ENCODE results near the gene TNPO3. TPM values are rescaled to one million over a fixed set of nuclear protein-coding genes. Genes with fewer than 3 reads are reported as not detected.

TNPO3 gene
- total and polyA plus RNA-seq, 10 of the 15 experiments (the other 5 are each of a cell fraction or from before 2014, with no cell fraction given): 17.6 to 91.8 (median 65.9) TPM

DNA sequence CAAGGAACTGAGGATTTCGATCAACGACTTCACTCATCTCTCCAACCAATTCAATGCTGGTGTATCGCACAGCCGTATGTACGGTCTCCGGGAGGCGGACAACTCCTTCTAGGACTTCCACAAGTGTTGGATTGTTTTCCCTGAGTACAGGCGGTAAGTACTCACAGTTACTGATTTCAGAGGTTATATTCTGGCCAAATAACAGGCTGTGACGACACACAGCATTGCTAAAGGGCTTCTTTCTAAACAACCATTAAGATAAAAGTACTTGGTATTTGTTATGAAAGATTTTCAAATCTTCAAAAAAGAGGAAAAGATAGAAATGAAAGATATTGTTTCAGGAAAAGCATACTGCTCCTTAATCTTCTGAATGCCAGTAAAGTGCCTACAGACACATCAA, 65.0 kb downstream of the TNPO3 start:
- ChIA-PET POLR2A (no interaction called here), SMC1A (ENCODE audit: uncharacterized antibody, unreplicated experiment) (interaction anchor here (0.7 to 1.9 kb wide), 5 partner anchors 17 to 224 kb away, joined by 3 to 5 read pairs (median 4); no protein-coding TSS in a partner anchor), RAD21 (ENCODE audit: unreplicated experiment) (interaction anchor here (0.9 kb wide), 1 partner anchor 99 kb away, joined by 3 read pairs; no protein-coding TSS in a partner anchor), CTCF (interaction anchor here (0.7 to 1.0 kb wide), 3 partner anchors 14 to 102 kb away, joined by 3 to 4 read pairs (median 4); no protein-coding TSS in a partner anchor)
- H3K9me3 ChIP-seq (replicated peaks; ENCODE audit: control insufficient read depth, insufficient read depth, low read length): no peaks in the 10 kb centered on the region
- in situ Hi-C loops (cut with MboI): no loop called here
- H3K36me3 ChIP-seq (ENCODE audit: control insufficient read depth in 2 of 2, insufficient read depth in 2 of 2, low read length in 1 of 2): peaks cover 2 to 22% of the 10 kb centered on the region in 2 experiments
- H3K27me3 ChIP-seq (replicated peaks in 1 of 2; ENCODE audit: control insufficient read depth in 2 of 2, insufficient read depth in 2 of 2, low read length in 1 of 2): no peaks in the 10 kb centered on the region
- H4K20me1 ChIP-seq (ENCODE audit: control insufficient read depth, insufficient read depth): no peaks in the 10 kb centered on the region
- no peak for DNase-seq (ENCODE audit: low read depth, low spot score)
- H3K79me2 ChIP-seq (ENCODE audit: control insufficient read depth, insufficient read depth, low read length): no peaks in the 10 kb centered on the region
- intact Hi-C loops (cut with micrococcal nuclease; ENCODE audit: unreplicated experiment): no loop called here
- no peak for FAIRE-seq
- H3K4me3 ChIP-seq: no peak overlapping the region
- no peak overlapping the region for H2AFZ ChIP-seq (ENCODE audit: control insufficient read depth, low read depth, low read length)
- no peak for ATAC-seq
- no TSS peak for BruUV-seq (replicated peaks)
- WGBS (ENCODE audit: insufficient coverage, insufficient replicate concordance, low lambda C conversion rate, missing lambda C conversion rate): 88% methylated on average over 9 of the region's 9 CpGs
- H3K27ac ChIP-seq (ENCODE audit: control insufficient read depth, insufficient read depth): no peak overlapping the region
- no peak overlapping the region for H3K4me2 ChIP-seq (ENCODE audit: control insufficient read depth, insufficient read depth)
- no peak overlapping the region for H3K9ac ChIP-seq (ENCODE audit: control insufficient read depth, insufficient read depth, low read length)
- no peaks in the 10 kb centered on the region for H3K4me1 ChIP-seq (ENCODE audit: control insufficient read depth, insufficient read depth, low read length)
- TF ChIP-seq TCF3 (IDR thresholded peaks at IDR 0.05; ENCODE audit: borderline replicate concordance, insufficient read depth, low read depth, low read length): no peak
- no peak for TF ChIP-seq CBFB (IDR thresholded peaks at IDR 0.05; ENCODE audit: low read depth)
- TF ChIP-seq NFIC (IDR thresholded peaks at IDR 0.05; ENCODE audit: low read depth, low read length): no peak
- TF ChIP-seq HDAC6 (IDR thresholded peaks at IDR 0.05; ENCODE audit: unreplicated experiment): no peak
- no peak for TF ChIP-seq SMC3 (IDR thresholded peaks at IDR 0.05; ENCODE audit: borderline replicate concordance, low read length)
- no peak for TF ChIP-seq WRNIP1 (IDR thresholded peaks at IDR 0.05; ENCODE audit: borderline replicate concordance, low read depth, low read length)
- TF ChIP-seq, protein P1, sequence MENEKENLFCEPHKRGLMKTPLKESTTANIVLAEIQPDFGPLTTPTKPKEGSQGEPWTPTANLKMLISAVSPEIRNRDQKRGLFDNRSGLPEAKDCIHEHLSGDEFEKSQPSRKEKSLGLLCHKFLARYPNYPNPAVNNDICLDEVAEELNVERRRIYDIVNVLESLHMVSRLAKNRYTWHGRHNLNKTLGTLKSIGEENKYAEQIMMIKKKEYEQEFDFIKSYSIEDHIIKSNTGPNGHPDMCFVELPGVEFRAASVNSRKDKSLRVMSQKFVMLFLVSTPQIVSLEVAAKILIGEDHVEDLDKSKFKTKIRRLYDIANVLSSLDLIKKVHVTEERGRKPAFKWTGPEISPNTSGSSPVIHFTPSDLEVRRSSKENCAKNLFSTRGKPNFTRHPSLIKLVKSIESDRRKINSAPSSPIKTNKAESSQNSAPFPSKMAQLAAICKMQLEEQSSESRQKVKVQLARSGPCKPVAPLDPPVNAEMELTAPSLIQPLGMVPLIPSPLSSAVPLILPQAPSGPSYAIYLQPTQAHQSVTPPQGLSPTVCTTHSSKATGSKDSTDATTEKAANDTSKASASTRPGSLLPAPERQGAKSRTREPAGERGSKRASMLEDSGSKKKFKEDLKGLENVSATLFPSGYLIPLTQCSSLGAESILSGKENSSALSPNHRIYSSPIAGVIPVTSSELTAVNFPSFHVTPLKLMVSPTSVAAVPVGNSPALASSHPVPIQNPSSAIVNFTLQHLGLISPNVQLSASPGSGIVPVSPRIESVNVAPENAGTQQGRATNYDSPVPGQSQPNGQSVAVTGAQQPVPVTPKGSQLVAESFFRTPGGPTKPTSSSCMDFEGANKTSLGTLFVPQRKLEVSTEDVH (IDR thresholded peaks at IDR 0.05; ENCODE audit: low read depth, partially characterized antibody): no peak
- no peak for TF ChIP-seq CUX1 (IDR thresholded peaks at IDR 0.05; ENCODE audit: insufficient replicate concordance, low read depth, low read length)
- no peak for TF ChIP-seq PBX3 (IDR thresholded peaks at IDR 0.05; ENCODE audit: insufficient replicate concordance, low read depth, low read length)
- no peak for TF ChIP-seq ATF2 (IDR thresholded peaks at IDR 0.05; ENCODE audit: low read length)
- no peak for TF ChIP-seq IKZF2 (IDR thresholded peaks at IDR 0.05)
- no peak for TF ChIP-seq SIN3A (IDR thresholded peaks at IDR 0.05; ENCODE audit: low read depth, low read length)
